ENCODE measurements around the gene CLBA1.

CLBA1 gene

GRCh38 chr14:104969741-104970230, 15.8 kb upstream of the CLBA1 start:
- H3F3A ChIP-seq (ENCODE audit: low read depth) = no peaks in the 10 kb centered on the region
- H3K9me2 ChIP-seq (replicated peaks; ENCODE audit: low read depth, low read length) = no peaks in the 10 kb centered on the region
- H3K4me1 ChIP-seq (ENCODE audit: insufficient read depth, low read length, poor library complexity, severe bottlenecking) = no peaks in the 10 kb centered on the region
- H3K9ac ChIP-seq (ENCODE audit: low read depth, low read length, poor library complexity, severe bottlenecking) = no peak overlapping the region
- no peaks in the 10 kb centered on the region for H3K36me3 ChIP-seq (ENCODE audit: insufficient read depth, low read length)
- no peak overlapping the region for H3K4me3 ChIP-seq (ENCODE audit: low read length, poor library complexity, severe bottlenecking)
- no peaks in the 10 kb centered on the region for H3K9me3 ChIP-seq (ENCODE audit: insufficient read depth, low read depth, low read length)
- no peak overlapping the region for H3K4me2 ChIP-seq (ENCODE audit: low read depth, low read length, poor library complexity, severe bottlenecking)
- H2AFZ ChIP-seq (ENCODE audit: low read length) = no peak overlapping the region
- no peaks in the 10 kb centered on the region for H3K79me2 ChIP-seq (ENCODE audit: insufficient read depth, low read length)
- H4K20me1 ChIP-seq (ENCODE audit: insufficient read depth, low read length, poor library complexity, severe bottlenecking) = no peaks in the 10 kb centered on the region
- TF ChIP-seq CTCF (conservative IDR thresholded peaks at IDR 0.05; ENCODE audit: low read length) (no peak), EZH2phosphoT487 (IDR thresholded peaks at IDR 0.05; ENCODE audit: borderline replicate concordance) (no peak)
- H3K27me3 ChIP-seq (ENCODE audit: insufficient read depth, low read length, poor library complexity, severe bottlenecking) = no peaks in the 10 kb centered on the region

GRCh38 chr14:104970231-104971068, 15.1 kb upstream of the CLBA1 start:
- no peak overlapping the region for H3K4me2 ChIP-seq (ENCODE audit: low read depth, low read length, poor library complexity, severe bottlenecking)
- no peaks in the 10 kb centered on the region for H3K27me3 ChIP-seq (ENCODE audit: insufficient read depth, low read length, poor library complexity, severe bottlenecking)
- TF ChIP-seq EZH2phosphoT487 (IDR thresholded peaks at IDR 0.05; ENCODE audit: borderline replicate concordance) = no peak
- TF ChIP-seq CTCF (conservative IDR thresholded peaks at IDR 0.05; ENCODE audit: low read length) = no peak
- H3K36me3 ChIP-seq (ENCODE audit: insufficient read depth, low read length) = no peaks in the 10 kb centered on the region
- no peak overlapping the region for H3K9ac ChIP-seq (ENCODE audit: low read depth, low read length, poor library complexity, severe bottlenecking)
- no peak overlapping the region for H3K4me3 ChIP-seq (ENCODE audit: low read length, poor library complexity, severe bottlenecking)
- no peaks in the 10 kb centered on the region for H3K4me1 ChIP-seq (ENCODE audit: insufficient read depth, low read length, poor library complexity, severe bottlenecking)
- no peak overlapping the region for H2AFZ ChIP-seq (ENCODE audit: low read length)
- no peaks in the 10 kb centered on the region for H3F3A ChIP-seq (ENCODE audit: low read depth)
- no peaks in the 10 kb centered on the region for H3K79me2 ChIP-seq (ENCODE audit: insufficient read depth, low read length)
- H3K9me2 ChIP-seq (replicated peaks; ENCODE audit: low read depth, low read length) = no peaks in the 10 kb centered on the region
- H4K20me1 ChIP-seq (ENCODE audit: insufficient read depth, low read length, poor library complexity, severe bottlenecking) = no peaks in the 10 kb centered on the region
- H3K9me3 ChIP-seq (ENCODE audit: insufficient read depth, low read depth, low read length) = no peaks in the 10 kb centered on the region

- Histone ChIP-seq H3K9me2 (replicated peaks; ENCODE audit: low read depth, low read length) (no peaks in the 10 kb centered on the region), H3K4me2 (ENCODE audit: low read depth, low read length, poor library complexity, severe bottlenecking) (no peak overlapping the region), H3F3A (ENCODE audit: low read depth) (no peaks in the 10 kb centered on the region), H3K79me2 (ENCODE audit: insufficient read depth, low read length) (no peaks in the 10 kb centered on the region), H3K27me3 (ENCODE audit: insufficient read depth, low read length, poor library complexity, severe bottlenecking) (no peaks in the 10 kb centered on the region), H4K20me1 (ENCODE audit: insufficient read depth, low read length, poor library complexity, severe bottlenecking) (no peaks in the 10 kb centered on the region), H3K9me3 (ENCODE audit: insufficient read depth, low read depth, low read length) (no peaks in the 10 kb centered on the region), H3K36me3 (ENCODE audit: insufficient read depth, low read length) (no peaks in the 10 kb centered on the region), H3K9ac (ENCODE audit: low read depth, low read length, poor library complexity, severe bottlenecking) (no peak overlapping the region), H3K4me3 (ENCODE audit: low read length, poor library complexity, severe bottlenecking) (no peak overlapping the region), H2AFZ (ENCODE audit: low read length) (no peak overlapping the region), H3K4me1 (ENCODE audit: insufficient read depth, low read length, poor library complexity, severe bottlenecking) (no peaks in the 10 kb centered on the region)
- TF ChIP-seq CTCF (conservative IDR thresholded peaks at IDR 0.05; ENCODE audit: low read length) (no peak), EZH2phosphoT487 (IDR thresholded peaks at IDR 0.05; ENCODE audit: borderline replicate concordance) (no peak)
Measured at GRCh38 chr14:104971447-104972240, 13.9 kb upstream of the CLBA1 start.

Data from Loucy (cell line).